C4-2B (cell line): ENCODE measurements around the gene OR2L5.

Source experiments
- ZFX ChIP-seq: fragments of 450-650 bp; IDR thresholded peaks from 2 replicates; pipeline ENCODE4 v1.6.1; 2017
- TF ChIP-seq, protein P1 (sequence below): fragments of 450-650 bp; conservative IDR thresholded peaks from 2 replicates; pipeline ENCODE4 v1.5.1; 2017; ENCODE audit warnings: mild to moderate bottlenecking

DNA sequence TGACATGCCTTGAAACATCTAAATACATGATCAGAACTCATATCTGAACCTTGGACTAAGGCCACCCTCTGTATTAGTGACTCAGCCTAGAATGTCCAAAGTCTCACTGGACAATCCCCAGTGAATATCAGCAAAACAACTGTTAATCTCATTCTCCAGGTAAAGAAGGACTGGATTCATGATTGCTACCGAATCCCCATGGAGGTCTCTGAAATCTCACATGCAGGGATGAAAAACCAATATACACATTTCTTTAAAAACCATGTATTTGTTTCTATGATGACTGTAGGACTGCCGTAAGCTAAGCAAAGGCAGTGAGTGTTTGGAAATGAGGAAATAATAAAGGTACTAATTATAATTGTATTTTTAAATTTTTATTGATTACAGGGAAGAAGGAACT lies 33.1 kb downstream of the OR2L5 start, which contains the start of gene OR2L3:
- TF ChIP-seq, protein P1, sequence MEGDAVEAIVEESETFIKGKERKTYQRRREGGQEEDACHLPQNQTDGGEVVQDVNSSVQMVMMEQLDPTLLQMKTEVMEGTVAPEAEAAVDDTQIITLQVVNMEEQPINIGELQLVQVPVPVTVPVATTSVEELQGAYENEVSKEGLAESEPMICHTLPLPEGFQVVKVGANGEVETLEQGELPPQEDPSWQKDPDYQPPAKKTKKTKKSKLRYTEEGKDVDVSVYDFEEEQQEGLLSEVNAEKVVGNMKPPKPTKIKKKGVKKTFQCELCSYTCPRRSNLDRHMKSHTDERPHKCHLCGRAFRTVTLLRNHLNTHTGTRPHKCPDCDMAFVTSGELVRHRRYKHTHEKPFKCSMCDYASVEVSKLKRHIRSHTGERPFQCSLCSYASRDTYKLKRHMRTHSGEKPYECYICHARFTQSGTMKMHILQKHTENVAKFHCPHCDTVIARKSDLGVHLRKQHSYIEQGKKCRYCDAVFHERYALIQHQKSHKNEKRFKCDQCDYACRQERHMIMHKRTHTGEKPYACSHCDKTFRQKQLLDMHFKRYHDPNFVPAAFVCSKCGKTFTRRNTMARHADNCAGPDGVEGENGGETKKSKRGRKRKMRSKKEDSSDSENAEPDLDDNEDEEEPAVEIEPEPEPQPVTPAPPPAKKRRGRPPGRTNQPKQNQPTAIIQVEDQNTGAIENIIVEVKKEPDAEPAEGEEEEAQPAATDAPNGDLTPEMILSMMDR, result no peak
- no peak for TF ChIP-seq ZFX
